ENCODE results near the gene NUFIP1.

DNA sequence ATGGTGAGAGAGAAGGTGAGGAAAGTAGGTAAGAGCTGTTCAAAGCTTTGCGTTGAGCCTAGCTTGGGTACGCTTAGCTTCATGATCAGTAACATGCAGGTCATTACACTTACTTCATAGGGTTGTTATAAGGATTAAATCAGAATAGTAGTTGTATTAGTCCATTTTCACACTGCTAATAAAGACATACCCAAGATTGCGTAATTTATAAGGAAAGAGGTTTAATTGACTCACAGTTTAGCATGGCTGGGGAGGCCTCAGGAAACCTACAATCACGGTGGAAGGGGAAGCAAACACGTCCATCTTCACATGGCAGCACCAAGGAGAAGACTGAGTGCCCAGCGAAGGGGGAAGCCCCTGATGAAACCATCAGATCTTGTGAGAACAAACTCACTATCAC, 21.9 kb upstream of the NUFIP1 start:
- TF ChIP-seq FOXP2 (optimal IDR thresholded peaks at IDR 0.05; ENCODE audit: control extremely low read depth, extremely low read length, insufficient read depth) (no peak), EZH2 (IDR thresholded peaks at IDR 0.05) (no peak), POLR2AphosphoS5 (IDR thresholded peaks at IDR 0.05; ENCODE audit: borderline replicate concordance, low read depth, low read length) (no peak)

Data from SK-N-MC (cell line).